Globus pallidus (tissue), 1 donor: ENCODE data around the gene SLC38A1.

Source experiments
- DNase-seq: peaks from one replicate; pipeline ENCODE4 v3.0.0-alpha.2; 2015; ENCODE audit warnings: low spot score

SLC38A1 gene

GRCh38 chr12:46230983-46231382 is 37.9 kb downstream of the SLC38A1 start:
- no peak for DNase-seq

DNA sequence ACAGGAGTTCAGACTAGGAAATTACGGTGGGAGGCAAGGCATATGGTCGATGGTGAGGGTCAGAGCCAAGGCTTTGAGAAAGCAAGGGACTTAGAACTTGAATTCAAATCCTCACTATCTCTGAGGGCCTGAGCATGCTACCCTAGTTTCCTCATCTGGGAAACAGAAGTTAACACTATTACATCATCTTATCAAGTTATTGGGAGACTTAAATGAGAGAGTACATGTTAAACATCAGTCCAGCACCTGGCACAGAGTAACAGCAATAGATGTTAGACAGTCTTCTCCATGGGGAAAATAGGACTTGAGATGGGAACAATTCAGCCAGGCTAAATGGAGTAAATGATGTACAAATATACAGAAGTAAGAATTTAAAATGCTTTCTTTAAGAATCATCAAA is 38.5 kb downstream of the SLC38A1 start:
- DNase-seq = no peak

DNA sequence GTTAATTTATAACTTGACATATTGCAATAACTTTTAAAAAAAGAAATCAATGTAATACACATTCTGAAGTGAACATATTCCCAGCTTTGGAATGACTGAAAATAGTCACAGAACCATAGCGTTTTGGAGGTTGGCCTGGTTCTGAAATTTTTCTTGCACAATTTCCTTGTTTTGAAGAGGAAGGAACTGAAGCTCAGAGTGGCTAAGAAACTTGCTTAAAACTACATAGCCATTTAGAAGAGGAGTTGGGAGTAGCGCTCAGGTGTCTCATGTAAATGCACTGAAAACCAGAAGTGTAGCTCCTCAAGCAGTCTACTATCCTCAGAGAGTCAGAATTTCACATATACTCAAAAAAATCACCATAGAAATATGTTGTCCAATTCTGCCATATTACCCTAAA is 41.2 kb downstream of the SLC38A1 start:
- DNase-seq = no peak

- DNase-seq = peak; percentile 61
These were observed 44.5 kb downstream of the SLC38A1 start for GRCh38 chr12:46224386-46224785.

GRCh38 chr12:46223047-46223446 is 45.8 kb downstream of the SLC38A1 start:
- DNase-seq = no peak

- DNase-seq = no peak
These were observed 46.2 kb downstream of the SLC38A1 start for GRCh38 chr12:46222636-46223035.

DNA sequence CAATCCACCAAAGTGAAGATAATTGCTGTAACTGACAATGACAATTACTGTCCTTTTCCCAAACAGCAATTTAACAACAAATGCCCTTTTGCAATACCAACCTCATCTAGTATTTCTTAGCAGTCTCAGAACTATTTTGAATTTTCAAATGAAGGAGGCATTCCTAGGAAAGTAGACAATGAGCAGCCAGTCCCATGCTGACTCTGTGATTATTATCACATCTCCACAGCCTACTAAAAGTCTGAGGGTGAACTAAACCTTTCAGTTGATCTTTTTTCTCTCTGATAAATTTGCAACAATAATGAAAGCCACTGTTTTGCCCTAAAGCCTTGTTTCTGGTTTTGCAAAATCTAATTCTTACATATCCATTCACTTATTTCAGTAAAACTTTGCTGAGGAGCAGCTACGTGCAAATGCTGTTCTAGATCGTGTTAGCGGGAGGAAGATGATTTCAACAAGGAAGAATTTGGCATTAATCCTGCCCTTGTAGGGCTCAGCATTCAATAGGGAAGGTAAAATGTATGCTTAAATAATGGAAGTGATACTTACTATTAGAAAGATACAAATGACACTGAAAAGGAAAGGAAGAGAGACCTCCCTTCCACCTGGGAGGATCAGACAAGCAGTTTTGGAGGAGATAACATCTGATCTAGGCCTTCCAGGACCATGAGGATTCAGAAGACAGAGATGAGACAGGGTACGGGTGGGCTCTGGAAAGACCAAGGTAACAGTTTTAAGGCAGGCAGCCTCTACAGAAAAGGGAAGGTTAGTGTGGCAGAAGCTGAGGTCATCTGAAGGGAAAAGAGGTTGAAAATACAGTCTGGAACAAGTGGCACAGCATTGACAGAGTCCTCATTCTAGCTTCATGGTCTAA is 47.4 kb downstream of the SLC38A1 start:
- DNase-seq = no peak

DNA sequence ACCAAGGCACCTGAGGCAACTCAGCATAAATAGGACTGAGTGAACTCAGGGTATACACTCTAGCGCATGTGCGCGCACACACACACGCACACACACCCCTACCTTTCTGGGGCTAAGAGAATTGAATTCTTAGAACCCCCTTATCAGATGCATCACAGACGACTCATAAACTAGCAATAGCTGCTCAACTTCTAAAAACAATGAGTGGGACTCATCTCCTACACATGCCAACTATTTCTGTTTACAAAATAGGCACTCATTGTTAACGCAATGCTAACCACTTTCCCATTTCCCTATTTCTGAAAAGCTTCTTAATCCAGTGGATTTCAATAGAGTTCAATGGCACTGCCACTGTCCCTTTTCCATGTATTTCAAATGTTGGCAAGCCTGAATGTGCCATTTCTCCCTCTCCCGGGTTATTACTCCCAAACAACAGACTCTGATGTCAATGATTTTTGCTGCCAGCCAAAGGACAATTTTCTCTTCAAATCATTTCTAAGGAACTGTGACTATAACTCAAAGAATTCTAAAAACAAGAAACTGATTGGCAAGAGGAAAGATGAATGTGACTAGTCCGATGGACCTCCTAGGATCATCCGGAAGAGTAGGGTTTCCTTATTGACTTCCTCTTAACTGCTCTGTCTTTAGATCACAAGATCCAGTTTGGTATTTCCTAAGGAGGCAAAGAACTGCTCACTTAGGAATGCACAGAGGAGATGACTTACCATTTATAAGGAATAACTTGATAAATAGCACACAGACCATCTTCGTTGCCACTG is 48.8 kb downstream of the SLC38A1 start:
- peak; percentile 73 for DNase-seq

DNA sequence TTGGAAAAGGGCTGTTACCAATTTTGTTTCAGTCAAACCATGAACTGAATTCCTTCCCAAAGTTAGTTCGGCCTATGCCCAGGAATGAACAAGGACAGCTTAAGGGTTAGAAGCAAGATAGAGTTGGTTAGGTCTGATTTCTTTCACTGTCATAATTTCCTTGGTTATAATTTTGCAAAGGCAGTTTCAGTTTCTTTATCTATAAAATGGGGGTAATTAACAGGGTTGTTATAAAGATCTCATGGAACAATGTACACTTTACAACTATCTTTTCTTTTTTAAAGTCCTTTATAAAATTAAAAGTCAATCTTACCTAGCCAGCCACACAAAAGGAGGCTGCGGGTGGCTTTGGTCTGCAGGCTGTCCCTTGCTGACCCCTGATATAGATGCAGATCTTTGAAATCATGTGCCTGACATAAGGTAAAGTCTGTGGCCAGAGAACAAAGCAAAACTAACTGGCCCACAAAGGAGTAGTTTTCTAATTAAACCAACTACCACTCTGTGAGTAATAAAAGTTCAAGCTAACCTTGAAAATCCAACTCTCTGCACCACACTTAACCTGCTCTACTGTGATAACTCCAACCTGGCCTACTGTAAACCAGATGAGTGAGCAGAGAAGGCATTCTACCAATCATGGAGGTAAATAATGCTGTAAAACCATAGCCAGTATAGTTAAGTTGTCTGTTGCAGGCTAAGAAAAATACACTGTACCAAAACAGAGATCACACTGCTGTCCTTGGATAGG is 49.5 kb downstream of the SLC38A1 start:
- DNase-seq = no peak

GRCh38 chr12:46218322-46219095 is 50.3 kb downstream of the SLC38A1 start:
- no peak for DNase-seq

DNA sequence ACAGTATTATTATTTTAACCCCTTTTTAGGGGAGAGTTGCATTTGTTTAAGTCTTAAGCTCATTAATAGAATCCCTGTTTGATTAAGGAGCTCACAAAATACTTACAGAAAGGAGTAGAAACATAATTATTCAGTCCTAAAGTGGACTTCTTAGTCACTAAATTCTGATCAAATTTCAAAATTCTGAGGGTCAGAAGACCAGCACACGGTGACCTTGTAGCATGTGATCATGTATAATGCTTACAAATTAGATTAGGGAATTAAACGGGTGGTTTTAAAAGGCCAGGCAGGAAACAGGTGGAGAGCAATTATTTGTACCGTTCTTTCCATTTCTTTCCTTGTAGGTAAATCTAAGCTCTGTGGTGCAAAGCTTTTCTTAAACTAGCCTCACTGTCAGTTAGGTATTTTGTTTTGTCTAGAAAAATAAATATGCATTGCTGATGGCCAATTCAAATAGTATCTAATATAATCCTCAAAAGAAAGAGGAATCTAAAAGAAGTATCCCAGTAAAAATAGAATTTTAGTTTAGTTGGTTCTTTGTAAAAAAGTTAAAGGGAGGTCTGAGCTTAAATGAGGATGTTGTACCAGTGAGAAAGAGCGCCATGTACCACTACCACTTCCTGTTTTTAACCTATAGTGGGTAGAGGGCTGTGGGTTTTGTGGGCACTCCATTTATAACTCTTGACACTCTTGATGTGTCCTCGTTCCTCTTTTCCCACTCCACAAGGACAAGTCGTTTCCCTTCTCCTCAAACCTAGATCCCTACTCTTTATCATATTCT is 51.1 kb downstream of the SLC38A1 start:
- peak; percentile 57 for DNase-seq

DNA sequence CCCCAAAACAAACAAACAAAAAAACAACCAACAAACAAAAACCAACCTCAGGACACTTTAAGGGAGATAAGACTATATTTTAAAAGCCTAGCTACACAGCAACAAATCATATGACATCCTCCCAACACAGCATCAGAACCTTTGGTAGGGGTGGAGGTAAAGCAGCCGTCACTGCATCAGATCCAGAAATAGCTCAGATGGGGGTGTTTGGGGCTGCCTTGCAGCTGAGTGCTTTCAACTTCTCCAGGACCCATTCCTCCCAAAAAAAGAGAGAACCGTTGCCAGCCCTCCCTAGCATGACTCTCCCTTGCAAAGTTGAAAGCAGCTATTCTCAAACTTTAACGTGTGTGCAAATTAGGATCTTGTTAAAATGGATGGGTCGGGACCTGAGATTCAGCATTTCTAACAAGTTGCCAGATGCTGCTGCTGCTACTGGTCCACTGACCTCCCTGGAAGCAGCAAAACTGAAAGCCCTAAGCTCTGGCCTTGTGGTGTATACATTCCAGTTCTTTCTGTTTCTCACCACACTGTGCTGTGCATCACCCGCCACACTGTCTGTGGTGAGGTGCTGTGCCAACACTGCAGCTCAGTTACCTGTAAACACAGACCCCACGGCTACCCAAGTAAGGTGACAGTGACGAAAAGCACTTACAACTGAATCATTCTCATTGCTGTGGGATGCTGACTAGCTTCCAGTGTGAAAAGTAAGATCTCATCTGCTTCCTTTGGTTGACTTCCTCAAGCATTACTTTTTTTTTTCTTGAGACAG is 54.0 kb downstream of the SLC38A1 start:
- no peak for DNase-seq

GRCh38 chr12:46212108-46212982 is 56.5 kb downstream of the SLC38A1 start:
- no peak for DNase-seq

DNA sequence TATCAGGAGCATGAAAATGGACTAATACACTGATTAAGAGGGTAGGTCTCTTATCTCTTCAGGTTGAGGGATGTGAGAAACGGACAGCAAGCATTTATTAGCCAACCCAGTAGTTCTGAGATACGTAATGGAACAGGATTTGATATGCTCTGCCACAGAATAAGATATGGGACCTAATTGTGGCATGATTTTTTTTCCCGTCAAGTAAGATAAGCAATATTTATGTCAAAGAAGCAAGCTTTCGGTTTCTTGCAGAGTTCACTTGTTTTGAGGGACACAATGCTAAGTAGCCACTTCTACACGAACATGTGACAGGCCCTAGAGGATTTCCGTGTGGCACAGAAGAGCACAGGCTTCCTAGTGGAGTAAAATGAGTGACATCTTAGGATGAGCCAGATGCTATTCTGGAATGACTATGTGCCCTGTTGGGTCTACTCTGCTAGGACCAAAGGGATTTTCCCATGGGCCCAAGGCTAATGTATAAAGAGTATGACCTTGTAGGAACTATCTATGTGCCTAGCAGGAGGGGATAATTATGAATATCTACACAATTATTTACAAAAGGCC is 57.9 kb downstream of the SLC38A1 start:
- no peak for DNase-seq

- DNase-seq = no peak
These were observed 58.6 kb downstream of the SLC38A1 start for GRCh38 chr12:46209914-46210872.

- DNase-seq = no peak
These were observed 59.7 kb downstream of the SLC38A1 start for GRCh38 chr12:46209170-46209569.

DNA sequence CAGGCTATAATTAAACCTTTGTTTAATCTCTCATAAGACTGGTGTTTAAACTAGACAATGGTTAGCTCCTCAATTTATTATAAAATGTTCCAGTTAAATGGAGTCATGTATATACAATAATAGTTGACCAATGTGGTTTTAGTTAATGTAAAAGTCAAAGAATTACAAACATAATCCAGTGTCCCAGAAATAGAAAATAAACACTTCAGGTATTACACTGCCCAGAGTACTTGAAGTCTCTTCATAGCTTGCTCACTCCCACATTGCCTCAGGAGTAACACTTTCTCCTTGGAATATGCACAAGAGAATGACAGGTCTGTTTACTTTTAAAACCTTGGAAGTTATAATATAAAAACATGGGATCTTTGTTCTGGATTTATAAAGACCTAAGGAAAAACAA is 60.5 kb downstream of the SLC38A1 start:
- no peak for DNase-seq

GRCh38 chr12:46207644-46208043 is 61.2 kb downstream of the SLC38A1 start:
- no peak for DNase-seq
